B cell (primary cell): ENCODE results near the gene TANC1.

Experiments
- EZH2 ChIP-seq: IDR thresholded peaks from 2 replicates; pipeline ENCODE4 v1.6.1; 2012; ENCODE audit warnings: borderline replicate concordance, low read depth, mild to moderate bottlenecking, moderate library complexity, low read length; ENCODE audit not compliant: insufficient read depth, poor library complexity, severe bottlenecking
- TF ChIP-seq, protein P1 (sequence below): fragments of 200-600 bp; IDR thresholded peaks from one replicate; pipeline ENCODE4 v1.8.0; 2022; ENCODE audit warnings: antibody characterized with exemption, mild to moderate bottlenecking

DNA sequence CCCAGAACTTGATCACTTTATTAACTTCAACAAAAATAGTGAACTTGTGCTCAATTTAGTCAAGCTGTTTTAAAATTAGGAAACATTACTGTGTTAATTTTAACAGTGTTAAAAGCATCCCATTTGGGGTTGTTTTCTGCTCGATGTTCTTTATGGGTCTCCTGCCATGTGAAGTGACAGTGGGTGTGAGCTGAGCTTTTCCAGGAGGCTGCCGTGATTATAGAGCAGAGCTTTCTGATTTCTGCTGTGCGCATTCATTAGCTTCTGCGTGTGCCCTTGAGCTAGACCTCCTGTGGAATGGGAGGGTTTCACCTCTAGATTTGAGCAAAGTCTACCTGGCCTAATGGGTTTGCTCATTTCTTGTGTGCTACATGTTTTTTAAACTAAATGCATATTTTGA, 196.6 kb downstream of the TANC1 start:
- no peak for TF ChIP-seq EZH2
- TF ChIP-seq, protein P1, sequence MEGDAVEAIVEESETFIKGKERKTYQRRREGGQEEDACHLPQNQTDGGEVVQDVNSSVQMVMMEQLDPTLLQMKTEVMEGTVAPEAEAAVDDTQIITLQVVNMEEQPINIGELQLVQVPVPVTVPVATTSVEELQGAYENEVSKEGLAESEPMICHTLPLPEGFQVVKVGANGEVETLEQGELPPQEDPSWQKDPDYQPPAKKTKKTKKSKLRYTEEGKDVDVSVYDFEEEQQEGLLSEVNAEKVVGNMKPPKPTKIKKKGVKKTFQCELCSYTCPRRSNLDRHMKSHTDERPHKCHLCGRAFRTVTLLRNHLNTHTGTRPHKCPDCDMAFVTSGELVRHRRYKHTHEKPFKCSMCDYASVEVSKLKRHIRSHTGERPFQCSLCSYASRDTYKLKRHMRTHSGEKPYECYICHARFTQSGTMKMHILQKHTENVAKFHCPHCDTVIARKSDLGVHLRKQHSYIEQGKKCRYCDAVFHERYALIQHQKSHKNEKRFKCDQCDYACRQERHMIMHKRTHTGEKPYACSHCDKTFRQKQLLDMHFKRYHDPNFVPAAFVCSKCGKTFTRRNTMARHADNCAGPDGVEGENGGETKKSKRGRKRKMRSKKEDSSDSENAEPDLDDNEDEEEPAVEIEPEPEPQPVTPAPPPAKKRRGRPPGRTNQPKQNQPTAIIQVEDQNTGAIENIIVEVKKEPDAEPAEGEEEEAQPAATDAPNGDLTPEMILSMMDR: no peak
